GM12878 (cell line): Measurements from ENCODE around the gene CP. TPM values are rescaled to one million over a fixed set of nuclear protein-coding genes. Genes with fewer than 3 reads are reported as not detected.

Source experiments
- ATAC-seq: fragments of 200-7000 bp; cut with Tn5 transposase; 3 replicates; pipeline ENCODE4 v1.9.1; 2020; ENCODE audit warnings: mild to moderate bottlenecking, moderate library complexity
- BruUV-seq: library from RNA; stranded (reverse); fragments of 400-500 nt; replicated peaks from 2 replicates; lab custom pipeline; 2021; lab: Mats Ljungman, UMichigan
- CTCF ChIA-PET: fragments of 300-600 bp; sonication (Branson Sonifier 250); formaldehyde crosslinking; extraction: SDS; loops from one replicate; lab custom pipeline; 2021; ENCODE audit warnings: inconsistent platforms; lab: Yijun Ruan, JAX
- POLR2A ChIA-PET: fragments of 350-600 bp; formaldehyde crosslinking; extraction: SDS; loops from one replicate; lab custom pipeline; 2021; ENCODE audit warnings: inconsistent platforms; lab: Charles Lee
- RAD21 ChIA-PET: fragments of 300-600 bp; sonication (Branson Sonifier 250); formaldehyde crosslinking; loops from one replicate; lab custom pipeline; 2023; ENCODE audit warnings: antibody characterized with exemption; ENCODE audit not compliant: unreplicated experiment; lab: Charles Lee
- SMC1A ChIA-PET: fragments of 300-600 bp; sonication (Branson Sonifier 250); formaldehyde crosslinking; loops from one replicate; lab custom pipeline; 2023; ENCODE audit not compliant: unreplicated experiment, uncharacterized antibody; lab: Charles Lee
- DNase-seq: peaks from one replicate; pipeline ENCODE4 v3.0.0-alpha.2; 2011; ENCODE audit warnings: low read depth, low spot score
- FAIRE-seq: peaks from 3 replicates; lab custom pipeline; 2011; peaks lifted over from hg19 to GRCh38; lab: Jason Lieb, UNC
- H2AFZ ChIP-seq: 2 replicates; pipeline ENCODE4 v1.6.0; 2011; ENCODE audit warnings: low read depth, low read length, control low read depth; ENCODE audit not compliant: control insufficient read depth
- H3K27ac ChIP-seq: 2 replicates; pipeline ENCODE4 v1.5.1; 2011; ENCODE audit warnings: control low read depth; ENCODE audit not compliant: control insufficient read depth, insufficient read depth
- H3K27me3 ChIP-seq, 2 experiments: replicated peaks in 1 of 2; 2 replicates each; pipeline versions ENCODE4 v1.6.0 to v1.6.1; 2011; ENCODE audit warnings: low read length in 1 of 2; ENCODE audit not compliant: control insufficient read depth in 2 of 2, insufficient read depth in 2 of 2
- H3K36me3 ChIP-seq, 2 experiments: 2 replicates each; pipeline ENCODE4 v1.5.1; 2011; ENCODE audit warnings: low read length in 1 of 2; ENCODE audit not compliant: control insufficient read depth in 2 of 2, insufficient read depth in 2 of 2
- H3K4me1 ChIP-seq: 2 replicates; pipeline ENCODE4 v1.6.1; 2011; ENCODE audit warnings: mild to moderate bottlenecking, low read length, moderate library complexity, mixed read lengths; ENCODE audit not compliant: control insufficient read depth, insufficient read depth
- H3K4me2 ChIP-seq: 2 replicates; pipeline ENCODE4 v1.6.0; 2011; ENCODE audit warnings: control low read depth; ENCODE audit not compliant: control insufficient read depth, insufficient read depth
- H3K4me3 ChIP-seq: fragments of 200-600 bp; sonication (generic); 2 replicates; pipeline ENCODE4 v1.5.1; 2016
- H3K79me2 ChIP-seq: 2 replicates; pipeline ENCODE4 v1.6.0; 2011; ENCODE audit warnings: low read length; ENCODE audit not compliant: control insufficient read depth, insufficient read depth
- H3K9ac ChIP-seq: 2 replicates; pipeline ENCODE4 v1.8.0; 2011; ENCODE audit warnings: low read length, control low read depth, mixed read lengths; ENCODE audit not compliant: control insufficient read depth, insufficient read depth
- H3K9me3 ChIP-seq: replicated peaks from 3 replicates; pipeline ENCODE4 v1.5.1; 2011; ENCODE audit warnings: mild to moderate bottlenecking, low read length; ENCODE audit not compliant: control insufficient read depth, insufficient read depth
- H4K20me1 ChIP-seq: 2 replicates; pipeline ENCODE4 v1.6.0; 2011; ENCODE audit not compliant: control insufficient read depth, insufficient read depth
- ATF7 ChIP-seq: fragments of 450-650 bp; IDR thresholded peaks from 2 replicates; pipeline ENCODE4 v1.6.1; 2016; ENCODE audit warnings: low read depth, mild to moderate bottlenecking
- BCL11A ChIP-seq: IDR thresholded peaks from 2 replicates; pipeline ENCODE4 v1.6.1; 2011; ENCODE audit warnings: low read depth, low read length
- BHLHE40 ChIP-seq, 2 experiments: fragments of 450-650 bp in 1 of 2; IDR thresholded peaks; 2 replicates each; pipeline ENCODE4 v1.6.1; 2011 to 2017; ENCODE audit warnings: low read depth in 2 of 2, borderline replicate concordance in 1 of 2, improper control_type of control experiment in 1 of 2, low read length in 1 of 2, mild to moderate bottlenecking in 1 of 2
- CBFB ChIP-seq: IDR thresholded peaks from 2 replicates; pipeline ENCODE4 v1.6.1; 2016; ENCODE audit warnings: antibody characterized with exemption, low read depth
- DPF2 ChIP-seq: fragments of 450-650 bp; IDR thresholded peaks from 2 replicates; pipeline ENCODE4 v1.6.1; 2017; ENCODE audit warnings: mild to moderate bottlenecking
- EED ChIP-seq: sonication (generic); IDR thresholded peaks from 2 replicates; pipeline ENCODE4 v1.6.1; 2016; ENCODE audit warnings: antibody characterized with exemption, low read depth
- ETV6 ChIP-seq, 2 experiments: fragments of 450-650 bp in 1 of 2; IDR thresholded peaks in 1 of 2; conservative IDR thresholded peaks in 1 of 2; 2 replicates each; pipeline ENCODE4 v1.6.1; 2014; ENCODE audit warnings: antibody characterized with exemption in 1 of 2, borderline replicate concordance in 1 of 2, low read depth in 1 of 2, mild to moderate bottlenecking in 1 of 2, moderate library complexity in 1 of 2
- HCFC1 ChIP-seq: fragments of 150-350 bp; IDR thresholded peaks from 2 replicates; pipeline ENCODE4 v1.6.1; 2014; ENCODE audit warnings: low read length
- HDAC2 ChIP-seq: fragments of 200-600 bp; sonication (generic); IDR thresholded peaks from 2 replicates; pipeline ENCODE4 v1.6.1; 2017
- IKZF2 ChIP-seq, 2 experiments: fragments of 450-650 bp; IDR thresholded peaks; 2 replicates each; pipeline ENCODE4 v1.6.1; 2017; ENCODE audit warnings: mild to moderate bottlenecking in 2 of 2, moderate library complexity in 2 of 2
- IRF4 ChIP-seq: IDR thresholded peaks from 2 replicates; pipeline ENCODE4 v1.6.1; 2011; ENCODE audit warnings: low read depth, low read length
- JUNB ChIP-seq: IDR thresholded peaks from 2 replicates; pipeline ENCODE4 v1.6.1; 2016; ENCODE audit warnings: antibody characterized with exemption, mild to moderate bottlenecking
- MEF2A ChIP-seq: IDR thresholded peaks from 2 replicates; pipeline ENCODE4 v1.6.1; 2011; ENCODE audit warnings: low read depth, mild to moderate bottlenecking, low read length, moderate library complexity; ENCODE audit not compliant: insufficient read depth
- MEF2B ChIP-seq: fragments of 450-650 bp; IDR thresholded peaks from 2 replicates; pipeline ENCODE4 v1.6.1; 2018; ENCODE audit warnings: mild to moderate bottlenecking, moderate library complexity; ENCODE audit not compliant: partially characterized antibody, poor library complexity, severe bottlenecking
- MTA2 ChIP-seq: fragments of 450-650 bp; IDR thresholded peaks from 2 replicates; pipeline ENCODE4 v1.6.1; 2016; ENCODE audit warnings: low read depth, mild to moderate bottlenecking, moderate library complexity
- MTA3 ChIP-seq: IDR thresholded peaks from 2 replicates; pipeline ENCODE4 v1.6.1; 2012; ENCODE audit warnings: low read length, inconsistent platforms, borderline replicate concordance
- NFIC ChIP-seq: IDR thresholded peaks from 2 replicates; pipeline ENCODE4 v1.6.1; 2012; ENCODE audit warnings: low read depth, mild to moderate bottlenecking, inconsistent platforms, low read length, moderate library complexity
- RBBP5 ChIP-seq: fragments of 200-600 bp; sonication (generic); conservative IDR thresholded peaks from 2 replicates; pipeline ENCODE4 v1.6.1; 2016
- RUNX3 ChIP-seq: IDR thresholded peaks from 2 replicates; pipeline ENCODE4 v1.6.1; 2012; ENCODE audit warnings: low read length, inconsistent platforms
- TCF7 ChIP-seq: IDR thresholded peaks from 2 replicates; pipeline ENCODE4 v1.6.1; 2014; ENCODE audit warnings: antibody characterized with exemption, borderline replicate concordance
- WGBS: methylation state at CpG from one replicate; pipeline ENCODE4 v1.1.6; 2016; ENCODE audit warnings: low lambda C conversion rate; ENCODE audit not compliant: insufficient replicate concordance, insufficient coverage; ENCODE audit errors: missing lambda C conversion rate; 5-methylcytosine and 5-hydroxymethylcytosine counted together
- in situ Hi-C: fragments of 300-500 bp; cut with MboI; formaldehyde crosslinking; loops from 9 replicates; pipeline ENCODE4 v1.14.3; 2018; ENCODE audit warnings: mixed read lengths
- intact Hi-C: fragments of 100-400 bp; cut with micrococcal nuclease; formaldehyde crosslinking; loops from one replicate; pipeline ENCODE4 v1.14.2; 2022; ENCODE audit not compliant: unreplicated experiment
- polyA plus RNA-seq, 11 experiments: library from polyadenylated mRNA; depleted of rRNA in 4 of 11; unstranded in 6 of 11; stranded (reverse) in 5 of 11; fragments of >200 nt; fragmentation: Nextera tagmentation in 4 of 11; fragmentation: Illumina TruSeq in 1 of 11; extraction: Ambion mirVana in 4 of 11; extraction: Trizol in 1 of 11; gene quantifications; 1 replicate in 1 of 11; 2 replicates in 10 of 11; pipeline versions ENCODE4 v1.2.1 to v1.2.3, GENCODE V29; 2011 to 2016; ENCODE audit warnings: inconsistent platforms in 2 of 11, missing spikeins in 2 of 11, low read depth in 1 of 11
- total RNA-seq, 4 experiments: library from RNA; depleted of rRNA in 3 of 4; stranded (reverse); fragments of >200 nt in 3 of 4; fragmentation: Illumina TruSeq in 1 of 4; extraction: Trizol in 1 of 4; gene quantifications; 2 replicates each; pipeline versions ENCODE4 v1.2.1 to v1.2.3, GENCODE V29; 2013 to 2021
- TF ChIP-seq, protein P1 (sequence below): IDR thresholded peaks from 2 replicates; pipeline ENCODE4 v1.6.1; 2012; ENCODE audit warnings: low read length, inconsistent platforms
- TF ChIP-seq, protein P2 (sequence below): fragments of 450-650 bp; IDR thresholded peaks from 2 replicates; pipeline ENCODE4 v1.6.1; 2016; ENCODE audit warnings: mild to moderate bottlenecking
- TF ChIP-seq, protein P3 (sequence below): fragments of 450-650 bp; IDR thresholded peaks from 2 replicates; pipeline ENCODE4 v1.6.1; 2017; ENCODE audit warnings: low read depth, mild to moderate bottlenecking, moderate library complexity

Gene CP
- total and polyA plus RNA-seq, 10 of the 15 experiments (the other 5 are each of a cell fraction or from before 2014, with no cell fraction given), result 0.14 to 1.2 (median 0.30) TPM; not detected in 6

DNA sequence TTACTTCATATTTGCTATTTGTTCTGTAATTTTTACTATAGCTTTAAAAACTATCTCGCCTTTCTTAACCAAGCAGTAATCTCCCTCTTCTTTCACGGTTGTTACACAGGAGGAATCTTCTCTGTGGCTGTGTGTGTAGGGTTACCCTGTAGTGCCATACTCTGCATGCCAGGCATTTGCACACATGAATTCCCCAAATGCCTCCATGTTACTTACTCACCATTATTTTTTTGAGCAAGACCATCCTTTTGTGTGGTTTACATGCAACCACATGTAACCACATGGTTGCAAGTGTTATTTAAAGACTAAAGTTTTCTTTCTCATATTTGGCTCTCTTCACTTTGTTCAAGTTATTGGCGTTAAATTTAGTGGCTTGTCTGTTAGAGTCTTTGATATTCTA is 46.7 kb downstream of the CP start:
- Histone ChIP-seq H3K27me3 (no peaks in the 10 kb centered on the region), H3K9me3 (no peaks in the 10 kb centered on the region; the same call in 2 of the 3 replicates), H2AFZ (no peak overlapping the region), H3K27ac (no peak overlapping the region), H3K79me2 (no peaks in the 10 kb centered on the region), H3K9ac (no peak overlapping the region), H3K36me3 (no peaks in the 10 kb centered on the region), H3K4me2 (peak overlapping the region; percentile 22), H3K4me3 (no peak overlapping the region), H4K20me1 (no peaks in the 10 kb centered on the region), H3K4me1 (peaks cover 9% of the 10 kb centered on the region; the same call in 1 of the 2 replicates)
- RAD21 ChIA-PET, result no interaction called here
- 45% methylated on average over 3 of the region's 3 CpGs for WGBS
- CTCF ChIA-PET, result no interaction called here
- BruUV-seq, result no TSS peak
- FAIRE-seq, result no peak
- peak; percentile 97 for ATAC-seq
- POLR2A ChIA-PET, result no interaction called here
- in situ Hi-C loops, result no loop called here
- TF ChIP-seq BCL11A, result peak; percentile 40; the same call in 1 of the 2 replicates
- TF ChIP-seq ATF7, result no peak
- TF ChIP-seq NFIC, result peak; percentile 82
- peak; percentile 61 for TF ChIP-seq JUNB
- TF ChIP-seq ETV6 (conservative IDR thresholded peaks at IDR 0.05 in 1 of 2, IDR thresholded peaks at IDR 0.05 in 1 of 2; ENCODE audit: borderline replicate concordance in 1 of 2, low read depth in 1 of 2), result peak in 1 of 2 experiments; percentile 25; a peak in 1 of 4 replicates
- TF ChIP-seq, protein P1, sequence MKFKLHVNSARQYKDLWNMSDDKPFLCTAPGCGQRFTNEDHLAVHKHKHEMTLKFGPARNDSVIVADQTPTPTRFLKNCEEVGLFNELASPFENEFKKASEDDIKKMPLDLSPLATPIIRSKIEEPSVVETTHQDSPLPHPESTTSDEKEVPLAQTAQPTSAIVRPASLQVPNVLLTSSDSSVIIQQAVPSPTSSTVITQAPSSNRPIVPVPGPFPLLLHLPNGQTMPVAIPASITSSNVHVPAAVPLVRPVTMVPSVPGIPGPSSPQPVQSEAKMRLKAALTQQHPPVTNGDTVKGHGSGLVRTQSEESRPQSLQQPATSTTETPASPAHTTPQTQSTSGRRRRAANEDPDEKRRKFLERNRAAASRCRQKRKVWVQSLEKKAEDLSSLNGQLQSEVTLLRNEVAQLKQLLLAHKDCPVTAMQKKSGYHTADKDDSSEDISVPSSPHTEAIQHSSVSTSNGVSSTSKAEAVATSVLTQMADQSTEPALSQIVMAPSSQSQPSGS, result 0 out of 2 replicates have a peak, but pooled peaks have one; percentile 52
- TF ChIP-seq HCFC1, result no peak
- TF ChIP-seq IKZF2 (IDR thresholded peaks at IDR 0.05), result peak; percentile 35 to 43; a peak in 2 of 4 replicates
- TF ChIP-seq RBBP5, result no peak
- TF ChIP-seq MTA2, result peak; percentile 35; the same call in 1 of the 2 replicates
- TF ChIP-seq TCF7, result peak; percentile 89
- TF ChIP-seq EED, result peak; percentile 28; the same call in 1 of the 2 replicates
- TF ChIP-seq, protein P2, sequence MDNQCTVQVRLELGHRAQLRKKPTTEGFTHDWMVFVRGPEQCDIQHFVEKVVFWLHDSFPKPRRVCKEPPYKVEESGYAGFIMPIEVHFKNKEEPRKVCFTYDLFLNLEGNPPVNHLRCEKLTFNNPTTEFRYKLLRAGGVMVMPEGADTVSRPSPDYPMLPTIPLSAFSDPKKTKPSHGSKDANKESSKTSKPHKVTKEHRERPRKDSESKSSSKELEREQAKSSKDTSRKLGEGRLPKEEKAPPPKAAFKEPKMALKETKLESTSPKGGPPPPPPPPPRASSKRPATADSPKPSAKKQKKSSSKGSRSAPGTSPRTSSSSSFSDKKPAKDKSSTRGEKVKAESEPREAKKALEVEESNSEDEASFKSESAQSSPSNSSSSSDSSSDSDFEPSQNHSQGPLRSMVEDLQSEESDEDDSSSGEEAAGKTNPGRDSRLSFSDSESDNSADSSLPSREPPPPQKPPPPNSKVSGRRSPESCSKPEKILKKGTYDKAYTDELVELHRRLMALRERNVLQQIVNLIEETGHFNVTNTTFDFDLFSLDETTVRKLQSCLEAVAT, result peak; percentile 79
- TF ChIP-seq BHLHE40 (IDR thresholded peaks at IDR 0.05; ENCODE audit: borderline replicate concordance in 1 of 2, low read depth in 2 of 2, low read length in 1 of 2), result no peak
- TF ChIP-seq CBFB, result peak; percentile 70; the same call in 1 of the 2 replicates
- TF ChIP-seq MEF2B, result peak; percentile 53
- TF ChIP-seq HDAC2, result no peak
- 0 out of 2 replicates have a peak, but pooled peaks have one; percentile 70 for TF ChIP-seq MEF2A
- TF ChIP-seq, protein P3, sequence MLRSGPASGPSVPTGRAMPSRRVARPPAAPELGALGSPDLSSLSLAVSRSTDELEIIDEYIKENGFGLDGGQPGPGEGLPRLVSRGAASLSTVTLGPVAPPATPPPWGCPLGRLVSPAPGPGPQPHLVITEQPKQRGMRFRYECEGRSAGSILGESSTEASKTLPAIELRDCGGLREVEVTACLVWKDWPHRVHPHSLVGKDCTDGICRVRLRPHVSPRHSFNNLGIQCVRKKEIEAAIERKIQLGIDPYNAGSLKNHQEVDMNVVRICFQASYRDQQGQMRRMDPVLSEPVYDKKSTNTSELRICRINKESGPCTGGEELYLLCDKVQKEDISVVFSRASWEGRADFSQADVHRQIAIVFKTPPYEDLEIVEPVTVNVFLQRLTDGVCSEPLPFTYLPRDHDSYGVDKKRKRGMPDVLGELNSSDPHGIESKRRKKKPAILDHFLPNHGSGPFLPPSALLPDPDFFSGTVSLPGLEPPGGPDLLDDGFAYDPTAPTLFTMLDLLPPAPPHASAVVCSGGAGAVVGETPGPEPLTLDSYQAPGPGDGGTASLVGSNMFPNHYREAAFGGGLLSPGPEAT, result peak; percentile 39; the same call in 1 of the 2 replicates
- peak; percentile 73; the same call in 1 of the 2 replicates for TF ChIP-seq MTA3
- TF ChIP-seq IRF4, result 0 out of 2 replicates have a peak, but pooled peaks have one; percentile 41
- TF ChIP-seq RUNX3, result peak; percentile 99
- TF ChIP-seq DPF2, result peak; percentile 30; the same call in 1 of the 2 replicates
- intact Hi-C loops, result loop anchor here (1.0 kb wide), 1 partner anchor 29 kb away; no protein-coding TSS in a partner anchor
- peak; percentile 44 for DNase-seq
- SMC1A ChIA-PET, result interaction anchor here (0.7 to 1.0 kb wide), 3 partner anchors 13 to 1948 kb away, joined by 3 to 5 read pairs (median 3); no protein-coding TSS in a partner anchor
